Stomach (tissue), 9 donors: ENCODE measurements around the gene OAS1. TPM values are rescaled to one million over a fixed set of nuclear protein-coding genes. Genes with fewer than 3 reads are reported as not detected.

ENCODE experiments used
- DNase-seq, 2 donors: peaks; one replicate each; pipeline versions ENCODE4 v3.0.0 to v3.0.0-alpha.2; 2013 to 2019
- H3K27ac ChIP-seq, 5 donors: fragments of 200-600 bp in 4 of 5; sonication (generic) in 4 of 5; one replicate each; pipeline ENCODE4 v1.5.1; 2013 to 2019; ENCODE audit warnings: mild to moderate bottlenecking in 1 of 5, moderate library complexity in 1 of 5
- H3K27me3 ChIP-seq, 3 donors: fragments of 200-600 bp; sonication (generic); one replicate each; pipeline ENCODE4 v1.5.1; 2017 to 2019; ENCODE audit warnings: mixed run types in 1 of 3
- H3K36me3 ChIP-seq, 4 donors: fragments of 200-600 bp; sonication (generic); 1 replicate in 3 of 4; 2 replicates in 1 of 4; pipeline ENCODE4 v1.5.1; 2016 to 2019
- H3K4me1 ChIP-seq, 4 donors: fragments of 200-600 bp; sonication (generic); one replicate each; pipeline ENCODE4 v1.5.1; 2016 to 2019
- H3K4me3 ChIP-seq, 4 donors: fragments of 200-600 bp; sonication (generic) in 3 of 4; one replicate each; pipeline ENCODE4 v1.5.1; 2016 to 2019; ENCODE audit warnings: mild to moderate bottlenecking in 1 of 4
- H3K9me3 ChIP-seq, 4 donors: fragments of 200-600 bp; sonication (generic); one replicate each; pipeline ENCODE4 v1.5.1; 2016 to 2019
- CTCF ChIP-seq, 7 experiments: fragments of 450-650 bp in 4 of 7; fragments of 200-600 bp in 3 of 7; sonication (generic) in 3 of 7; IDR thresholded peaks; one replicate each; pipeline ENCODE4 v1.5.1; 2016 to 2019; ENCODE audit warnings: antibody characterized with exemption in 7 of 7, control low read depth in 2 of 7, mild to moderate bottlenecking in 1 of 7
- EP300 ChIP-seq: sonication (generic); formaldehyde crosslinking; IDR thresholded peaks from one replicate; pipeline ENCODE4 v1.6.1; 2017; ENCODE audit warnings: antibody characterized with exemption
- POLR2A ChIP-seq, 4 donors: fragments of 450-650 bp; IDR thresholded peaks; one replicate each; pipeline ENCODE4 v1.6.1; 2016; ENCODE audit warnings: antibody characterized with exemption in 4 of 4, control low read depth in 2 of 4, mild to moderate bottlenecking in 1 of 4, moderate library complexity in 1 of 4
- POLR2AphosphoS5 ChIP-seq, 3 donors: sonication (generic); formaldehyde crosslinking; IDR thresholded peaks; one replicate each; pipeline ENCODE4 v1.6.1; 2016; ENCODE audit warnings: antibody characterized with exemption in 3 of 3
- WGBS, 5 donors: extraction: QIAGEN DNeasy Blood & Tissue Kit in 3 of 5; methylation state at CpG; one replicate each; pipeline versions ENCODE4 v1.1.5 to v1.1.7; 2013 to 2018; 5-methylcytosine and 5-hydroxymethylcytosine counted together
- intact Hi-C: fragments of 100-400 bp; cut with DNase I; formaldehyde crosslinking; loops from one replicate; pipeline ENCODE4 v1.15.1; 2023; ENCODE audit warnings: low total_unique reads
- polyA plus RNA-seq, 3 donors: library from polyadenylated mRNA; stranded (reverse); fragments of 200-250 nt; gene quantifications; one replicate each; pipeline ENCODE4 v1.2.3, GENCODE V29; 2013
- total RNA-seq, 5 donors: library from RNA; depleted of rRNA; stranded (reverse); fragments of >200 nt; gene quantifications; one replicate each; pipeline versions ENCODE4 v1.1.0 to v1.2.3, GENCODE V29; 2014 to 2016
- donor health status: healthy with polysubstance abuse.
- donor health status: Bipolar disorder and iron deficiency.
- donor health status: healthy.

The OAS1 gene
- total and polyA plus RNA-seq, 8 donors = 11.6 to 114 (median 22.8) TPM

DNA sequence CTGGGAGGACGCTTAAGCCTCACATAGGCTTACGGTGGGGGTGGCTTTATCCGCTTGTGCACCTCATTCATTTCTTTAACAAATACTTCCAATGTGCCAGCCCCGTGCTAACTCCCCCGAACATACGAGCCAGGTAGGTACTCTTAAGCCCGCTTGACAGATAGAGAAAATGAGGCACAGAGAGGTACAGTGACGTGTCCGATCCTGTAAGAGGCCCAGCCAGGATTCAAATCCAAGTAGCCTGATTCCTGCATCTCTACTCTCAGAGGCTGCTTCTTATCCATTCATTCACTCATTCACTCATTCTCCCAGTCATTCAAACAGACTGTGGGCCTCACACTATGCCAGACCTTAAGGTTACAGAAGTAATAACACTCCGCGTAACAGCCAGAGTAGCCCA, 32.0 kb downstream of the OAS1 start:
- peak overlapping the region; percentile 67 to 76 (median 72) for H3K4me3 ChIP-seq
- H3K4me1 ChIP-seq = peaks cover 8 to 23% (median 21%) of the 10 kb centered on the region in 4 donors
- peaks cover 0 to 19% (median 7%) of the 10 kb centered on the region in 4 donors for H3K36me3 ChIP-seq
- no peak for DNase-seq
- H3K27me3 ChIP-seq = no peaks in the 10 kb centered on the region
- no peak for TF ChIP-seq CTCF (IDR thresholded peaks at IDR 0.05)
- no peak for TF ChIP-seq POLR2A (IDR thresholded peaks at IDR 0.05)
- TF ChIP-seq POLR2AphosphoS5 (IDR thresholded peaks at IDR 0.05) = no peak
- TF ChIP-seq EP300 = no peak
- intact Hi-C loops = no loop called here
- peak overlapping the region; percentile 83 to 93 (median 86) for H3K27ac ChIP-seq
- 13 to 19% (median 14%) methylated on average over 6 to 11 of the region's 11 CpGs for WGBS, 5 donors
- H3K9me3 ChIP-seq = no peaks in the 10 kb centered on the region

GRCh38 chr12:112939761-112940381, 33.1 kb downstream of the OAS1 start:
- intact Hi-C loops = no loop called here
- Histone ChIP-seq H3K4me1 (peaks cover 8 to 23% (median 21%) of the 10 kb centered on the region in 4 donors), H3K9me3 (no peaks in the 10 kb centered on the region), H3K4me3 (peak overlapping the region in 3 of 4 donors; percentile 23 to 75 (median 70)), H3K27ac (no peak overlapping the region), H3K36me3 (peaks cover 0 to 30% (median 16%) of the 10 kb centered on the region in 4 donors), H3K27me3 (no peaks in the 10 kb centered on the region)
- no peak for TF ChIP-seq POLR2AphosphoS5 (IDR thresholded peaks at IDR 0.05)
- no peak for TF ChIP-seq EP300
- no peak for TF ChIP-seq CTCF (IDR thresholded peaks at IDR 0.05)
- TF ChIP-seq POLR2A (IDR thresholded peaks at IDR 0.05) = no peak
- WGBS, 5 donors = 37 to 51% (median 47%) methylated on average over 7 of the region's 7 CpGs
- peak in 1 of 2 donors; percentile 14 for DNase-seq

- H3K4me3 ChIP-seq = no peak overlapping the region
- DNase-seq = no peak
- no peaks in the 10 kb centered on the region for H3K27me3 ChIP-seq
- intact Hi-C loops = no loop called here
- peaks cover 0 to 49% (median 31%) of the 10 kb centered on the region in 4 donors for H3K36me3 ChIP-seq
- TF ChIP-seq POLR2AphosphoS5 (IDR thresholded peaks at IDR 0.05) (no peak), POLR2A (IDR thresholded peaks at IDR 0.05) (no peak), CTCF (IDR thresholded peaks at IDR 0.05) (no peak), EP300 (no peak)
- no peaks in the 10 kb centered on the region for H3K9me3 ChIP-seq
- H3K27ac ChIP-seq = no peak overlapping the region
- peaks cover 8 to 23% (median 21%) of the 10 kb centered on the region in 4 donors for H3K4me1 ChIP-seq
- WGBS, 5 donors = 86 to 94% (median 92%) methylated on average over 12 to 16 of the region's 16 CpGs
These were observed 35.0 kb downstream of the OAS1 start for GRCh38 chr12:112941528-112942335.

- intact Hi-C loops = no loop called here
- H3K4me1 ChIP-seq = peaks cover 8 to 23% (median 21%) of the 10 kb centered on the region in 4 donors
- 93 to 100% (median 100%) methylated on average over 1 of the region's 1 CpG for WGBS, 5 donors
These were observed 35.8 kb downstream of the OAS1 start for GRCh38 chr12:112942572-112942971.

More at GRCh38 chr12:112942572-112942971, 35.8 kb downstream of the OAS1 start:
- Histone ChIP-seq H3K27ac (no peak overlapping the region), H3K9me3 (no peaks in the 10 kb centered on the region), H3K27me3 (no peaks in the 10 kb centered on the region), H3K36me3 (peaks cover under 1 to 57% (median 40%) of the 10 kb centered on the region in 4 donors), H3K4me3 (no peak overlapping the region)
- TF ChIP-seq POLR2AphosphoS5 (IDR thresholded peaks at IDR 0.05) (no peak), POLR2A (IDR thresholded peaks at IDR 0.05) (no peak), CTCF (IDR thresholded peaks at IDR 0.05) (no peak)
- no peak for DNase-seq
